ENCODE results near the gene HAUS7. TPM values are rescaled to one million over a fixed set of nuclear protein-coding genes. Genes with fewer than 3 reads are reported as not detected.

The HAUS7 gene
- total RNA-seq, 1 donor from 2014 or later: 13.1 TPM

GRCh38 chrX:153502131-153502530, 31.8 kb upstream of the HAUS7 start:
- Histone ChIP-seq H4K20me1 (ENCODE audit: low read depth) (no peaks in the 10 kb centered on the region), H3K4me3 (no peak overlapping the region), H3K27ac (no peak overlapping the region), H3K4me2 (no peak overlapping the region), H3K9me3 (ENCODE audit: low read depth) (no peaks in the 10 kb centered on the region), H3F3A (ENCODE audit: low read depth) (peaks cover 8% of the 10 kb centered on the region), H3K36me3 (no peaks in the 10 kb centered on the region), H3K27me3 (no peaks in the 10 kb centered on the region), H3K4me1 (no peaks in the 10 kb centered on the region), H3K79me2 (ENCODE audit: low read depth) (no peaks in the 10 kb centered on the region), H3K9ac (no peak overlapping the region), H2AFZ (replicated peaks) (no peak overlapping the region)
- TF ChIP-seq EZH2 (IDR thresholded peaks at IDR 0.05): no peak
- no peak for TF ChIP-seq EZH2phosphoT487 (IDR thresholded peaks at IDR 0.05)
- no peak for TF ChIP-seq CTCF (IDR thresholded peaks at IDR 0.05)
- Mint-ChIP-seq H3K27ac (no peak overlapping the region), H3K9me3 (peaks cover 15% of the 10 kb centered on the region), H3K4me3 (no peak overlapping the region), H3K4me1 (no peaks in the 10 kb centered on the region), H3K27me3 (ENCODE audit: insufficient read depth, low read depth) (peaks cover 12% of the 10 kb centered on the region), H3K36me3 (no peaks in the 10 kb centered on the region)
- DNase-seq (ENCODE audit: low spot score): no peak

- Histone ChIP-seq H4K20me1 (ENCODE audit: low read depth) (no peaks in the 10 kb centered on the region), H3K4me2 (no peak overlapping the region), H3K36me3 (no peaks in the 10 kb centered on the region), H3K27me3 (no peaks in the 10 kb centered on the region), H3K9ac (no peak overlapping the region), H3K4me1 (no peaks in the 10 kb centered on the region), H3K27ac (no peak overlapping the region), H3F3A (ENCODE audit: low read depth) (peaks cover 8% of the 10 kb centered on the region), H3K4me3 (no peak overlapping the region), H3K79me2 (ENCODE audit: low read depth) (no peaks in the 10 kb centered on the region), H3K9me3 (ENCODE audit: low read depth) (no peaks in the 10 kb centered on the region), H2AFZ (replicated peaks) (no peak overlapping the region)
- Mint-ChIP-seq H3K9me3 (peaks cover 15% of the 10 kb centered on the region), H3K4me3 (no peak overlapping the region), H3K4me1 (no peaks in the 10 kb centered on the region), H3K36me3 (no peaks in the 10 kb centered on the region), H3K27me3 (ENCODE audit: insufficient read depth, low read depth) (peaks cover 10% of the 10 kb centered on the region), H3K27ac (no peak overlapping the region)
- no peak for TF ChIP-seq CTCF (IDR thresholded peaks at IDR 0.05)
- no peak for TF ChIP-seq EZH2phosphoT487 (IDR thresholded peaks at IDR 0.05)
- TF ChIP-seq EZH2 (IDR thresholded peaks at IDR 0.05): no peak
- DNase-seq (ENCODE audit: low spot score): no peak
Observed at GRCh38 chrX:153501530-153501929, 31.2 kb upstream of the HAUS7 start.

GRCh38 chrX:153500676-153501280, 30.4 kb upstream of the HAUS7 start:
- no peak for TF ChIP-seq CTCF (IDR thresholded peaks at IDR 0.05)
- TF ChIP-seq EZH2phosphoT487 (IDR thresholded peaks at IDR 0.05): no peak
- TF ChIP-seq EZH2 (IDR thresholded peaks at IDR 0.05): no peak
- Histone ChIP-seq H3K4me1 (no peaks in the 10 kb centered on the region), H3K79me2 (ENCODE audit: low read depth) (no peaks in the 10 kb centered on the region), H4K20me1 (ENCODE audit: low read depth) (no peaks in the 10 kb centered on the region), H3K9me3 (ENCODE audit: low read depth) (no peaks in the 10 kb centered on the region), H3K4me3 (no peak overlapping the region), H3K36me3 (no peaks in the 10 kb centered on the region), H2AFZ (replicated peaks) (no peak overlapping the region), H3K4me2 (no peak overlapping the region), H3K27ac (no peak overlapping the region), H3K27me3 (no peaks in the 10 kb centered on the region), H3K9ac (no peak overlapping the region), H3F3A (ENCODE audit: low read depth) (peaks cover 8% of the 10 kb centered on the region)
- no peak for DNase-seq (ENCODE audit: low spot score)
- Mint-ChIP-seq H3K36me3 (no peaks in the 10 kb centered on the region), H3K4me1 (no peaks in the 10 kb centered on the region), H3K27ac (no peak overlapping the region), H3K4me3 (no peak overlapping the region), H3K27me3 (ENCODE audit: insufficient read depth, low read depth) (peaks cover 10% of the 10 kb centered on the region), H3K9me3 (peaks cover 15% of the 10 kb centered on the region)
